HepG2 (cell line): ENCODE data around the gene LRRN3. TPM values are rescaled to one million over a fixed set of nuclear protein-coding genes. Genes with fewer than 3 reads are reported as not detected.

Experiments used
- ATAC-seq: fragments of 200-7000 bp; cut with Tn5 transposase; 3 replicates; pipeline ENCODE4 v1.9.1; 2020; ENCODE audit warnings: mild to moderate bottlenecking, moderate library complexity
- BruUV-seq: library from RNA; stranded (reverse); fragments of 400-500 nt; replicated peaks from 2 replicates; lab custom pipeline; 2021; lab: Mats Ljungman, UMichigan
- CTCF ChIA-PET: fragments of 300-600 bp; formaldehyde crosslinking; extraction: SDS; loops from one replicate; lab custom pipeline; 2021; ENCODE audit warnings: low total read pairs, inconsistent platforms, low intra/inter-chr PET ratio; lab: Yijun Ruan, JAX
- POLR2A ChIA-PET: fragments of 350-600 bp; sonication (Branson Sonifier 250); formaldehyde crosslinking; loops from one replicate; lab custom pipeline; 2020; ENCODE audit warnings: antibody characterized with exemption, inconsistent platforms; lab: Yijun Ruan, JAX
- DNase-seq: peaks from one replicate; pipeline ENCODE4 v3.0.0-alpha.2; 2015; ENCODE audit warnings: low spot score
- FAIRE-seq: peaks from 3 replicates; lab custom pipeline; 2011; peaks lifted over from hg19 to GRCh38; lab: Jason Lieb, UNC
- H2AFZ ChIP-seq: one replicate; pipeline ENCODE4 v1.6.1; 2011; ENCODE audit warnings: low read length, inconsistent platforms
- H3K27ac ChIP-seq: fragments of 300-600 bp; 3 replicates; pipeline ENCODE4 v1.8.0; 2011; ENCODE audit warnings: mixed run types, mild to moderate bottlenecking, mixed read lengths, low read length, inconsistent platforms; ENCODE audit not compliant: insufficient read depth; ENCODE audit errors: extremely low read length
- H3K27me3 ChIP-seq, 2 experiments: fragments of 200-600 bp in 1 of 2; 2 replicates in 1 of 2; 3 replicates in 1 of 2; pipeline versions ENCODE4 v1.6.0 to v1.8.0; 2011; ENCODE audit warnings: low read length in 2 of 2, mild to moderate bottlenecking in 2 of 2, moderate library complexity in 2 of 2, inconsistent platforms in 1 of 2; ENCODE audit not compliant: insufficient read depth in 2 of 2, control insufficient read depth in 1 of 2
- H3K36me3 ChIP-seq, 2 experiments: fragments of 200-600 bp in 1 of 2; replicated peaks in 1 of 2; 2 replicates in 1 of 2; 3 replicates in 1 of 2; pipeline versions ENCODE4 v1.5.1 to v1.8.0; 2011; ENCODE audit warnings: low read length in 2 of 2, inconsistent platforms in 1 of 2; ENCODE audit not compliant: insufficient read depth in 2 of 2, control insufficient read depth in 1 of 2
- H3K4me1 ChIP-seq: 2 replicates; pipeline ENCODE4 v1.5.1; 2012; ENCODE audit warnings: low read length, inconsistent platforms; ENCODE audit not compliant: insufficient read depth
- H3K4me2 ChIP-seq: 2 replicates; pipeline ENCODE4 v1.6.0; 2011; ENCODE audit warnings: low read depth, low read length, inconsistent platforms
- H3K4me3 ChIP-seq, 3 experiments: fragments of 200-600 bp in 1 of 3; sonication (generic), shearing (Covaris generic) in 1 of 3; replicated peaks in 1 of 3; 2 replicates each; pipeline ENCODE4 v1.5.1; 2011 to 2016; ENCODE audit warnings: low read length in 3 of 3, inconsistent platforms in 2 of 3, low read depth in 2 of 3, mild to moderate bottlenecking in 2 of 3, control low read depth in 1 of 3, mixed read lengths in 1 of 3; ENCODE audit not compliant: insufficient read depth in 1 of 3
- H3K79me2 ChIP-seq: one replicate; pipeline ENCODE4 v1.6.1; 2011; ENCODE audit warnings: low read length, inconsistent platforms; ENCODE audit not compliant: insufficient read depth
- H3K9ac ChIP-seq: 2 replicates; pipeline ENCODE4 v1.6.0; 2011; ENCODE audit warnings: mild to moderate bottlenecking, low read depth, low read length, inconsistent platforms; ENCODE audit not compliant: insufficient read depth
- H3K9me3 ChIP-seq: 2 replicates; pipeline ENCODE4 v1.5.1; 2012; ENCODE audit warnings: mild to moderate bottlenecking, low read length
- H4K20me1 ChIP-seq: 2 replicates; pipeline ENCODE4 v1.6.0; 2011; ENCODE audit warnings: inconsistent platforms, mild to moderate bottlenecking, low read length, moderate library complexity; ENCODE audit not compliant: insufficient read depth
- GATA4 ChIP-seq: sonication (generic); IDR thresholded peaks from 2 replicates; pipeline ENCODE4 v1.6.1; 2016; ENCODE audit warnings: antibody characterized with exemption, low read depth, borderline replicate concordance
- HDAC2 ChIP-seq: sonication (generic); formaldehyde crosslinking; IDR thresholded peaks from 2 replicates; pipeline ENCODE4 v1.4.0; 2020; ENCODE audit warnings: missing genetic modification reagents
- RFXANK ChIP-seq: IDR thresholded peaks from 2 replicates; pipeline ENCODE4 v1.6.1; 2016
- ZNF589 ChIP-seq: sonication (generic); formaldehyde crosslinking; conservative IDR thresholded peaks from 2 replicates; pipeline ENCODE4 v1.8.0; 2022; ENCODE audit warnings: mild to moderate bottlenecking, moderate library complexity, missing genetic modification reagents
- WGBS: methylation state at CpG from one replicate; pipeline ENCODE4 v1.1.6; 2017; ENCODE audit warnings: low lambda C conversion rate; 5-methylcytosine and 5-hydroxymethylcytosine counted together
- in situ Hi-C: cut with HindIII; loops from 2 replicates; pipeline ENCODE4 v1.10.0; 2017; ENCODE audit warnings: low pct_unique_long_range_greater_than_20kb; ENCODE audit not compliant: extremely low pct_ligation_motif_present
- intact Hi-C: fragments of 100-400 bp; cut with micrococcal nuclease; formaldehyde crosslinking; loops from one replicate; pipeline ENCODE4 v1.10.0; 2022; ENCODE audit not compliant: unreplicated experiment
- polyA plus RNA-seq, 8 experiments: library from polyadenylated mRNA; depleted of rRNA in 3 of 8; stranded (reverse) in 7 of 8; unstranded in 1 of 8; fragments of >200 nt; fragmentation: Illumina TruSeq in 4 of 8; extraction: Trizol in 4 of 8; gene quantifications; 2 replicates each; pipeline versions ENCODE4 v1.2.1 to v1.2.3, GENCODE V29; 2011 to 2016; ENCODE audit warnings: low read depth in 4 of 8, missing spikeins in 1 of 8, mixed read lengths in 1 of 8; ENCODE audit not compliant: insufficient read depth in 1 of 8
- total RNA-seq, 5 experiments: library from RNA; depleted of rRNA; stranded (reverse); fragments of >200 nt; fragmentation: Illumina TruSeq; extraction: Trizol; gene quantifications; 2 replicates each; pipeline ENCODE4 v1.2.3, GENCODE V29; 2016; ENCODE audit warnings: low read depth in 1 of 5
- TF ChIP-seq, protein P1 (sequence below): IDR thresholded peaks from 2 replicates; pipeline ENCODE4 v1.6.1; 2016; ENCODE audit warnings: control low read depth

Gene LRRN3
- total and polyA plus RNA-seq, 2 of the 13 experiments (the other 11 are each of a cell fraction or from before 2014, with no cell fraction given), result 0.07 TPM; not detected in 1

DNA sequence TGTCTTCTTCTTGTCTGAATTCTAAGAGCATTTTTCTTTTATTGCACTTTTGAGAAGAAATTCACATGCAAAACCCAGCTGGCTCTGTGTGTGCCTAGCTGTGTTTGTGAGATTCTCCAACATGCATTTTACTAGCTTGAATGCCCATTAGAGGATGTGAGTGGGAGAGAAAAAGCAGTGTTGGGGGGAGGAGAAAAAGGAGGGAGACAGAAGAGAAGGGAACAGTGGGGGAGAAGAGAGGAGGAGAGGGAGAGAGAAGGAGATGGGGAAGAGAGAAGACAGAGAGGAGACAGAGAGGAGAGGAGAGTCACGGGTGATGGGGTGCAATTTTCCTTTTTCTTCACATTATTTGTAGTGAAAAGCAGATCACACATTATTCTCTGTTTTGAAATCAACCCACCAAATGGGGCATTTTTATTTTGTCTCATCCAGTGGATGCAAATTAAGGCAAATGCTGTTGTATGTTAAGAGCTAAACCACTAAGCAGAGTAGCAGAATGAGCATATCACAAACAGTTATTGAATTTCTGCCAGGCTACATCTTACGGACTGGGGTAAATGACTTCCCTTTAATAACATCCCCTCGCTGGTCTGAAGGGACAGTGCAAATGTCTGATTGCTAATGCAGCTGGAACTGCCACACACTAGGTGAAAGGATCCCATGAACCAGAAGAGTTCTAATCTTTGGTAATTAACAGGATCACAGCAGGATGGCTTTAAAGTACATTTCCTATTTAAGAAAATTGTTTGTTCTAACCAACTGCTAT, 849 bp downstream of the LRRN3 start:
- TF ChIP-seq GATA4 (no peak), HDAC2 (CRISPR knock-in tag) (no peak), RFXANK (CRISPR knock-in tag) (no peak), ZNF589 (no peak)
- TF ChIP-seq, protein P1, sequence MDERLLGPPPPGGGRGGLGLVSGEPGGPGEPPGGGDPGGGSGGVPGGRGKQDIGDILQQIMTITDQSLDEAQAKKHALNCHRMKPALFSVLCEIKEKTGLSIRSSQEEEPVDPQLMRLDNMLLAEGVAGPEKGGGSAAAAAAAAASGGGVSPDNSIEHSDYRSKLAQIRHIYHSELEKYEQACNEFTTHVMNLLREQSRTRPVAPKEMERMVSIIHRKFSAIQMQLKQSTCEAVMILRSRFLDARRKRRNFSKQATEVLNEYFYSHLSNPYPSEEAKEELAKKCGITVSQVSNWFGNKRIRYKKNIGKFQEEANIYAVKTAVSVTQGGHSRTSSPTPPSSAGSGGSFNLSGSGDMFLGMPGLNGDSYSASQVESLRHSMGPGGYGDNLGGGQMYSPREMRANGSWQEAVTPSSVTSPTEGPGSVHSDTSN (CRISPR knock-in tag), result no peak
- ChIA-PET CTCF (no interaction called here), POLR2A (no interaction called here)
- WGBS, result 71% methylated on average over 3 of the region's 3 CpGs
- no peak for ATAC-seq
- Histone ChIP-seq H3K9me3 (no peaks in the 10 kb centered on the region), H3K9ac (no peak overlapping the region), H3K36me3 (no peaks in the 10 kb centered on the region), H3K27me3 (no peaks in the 10 kb centered on the region), H4K20me1 (no peaks in the 10 kb centered on the region), H3K4me3 (no peak overlapping the region), H3K79me2 (no peaks in the 10 kb centered on the region), H3K4me2 (no peak overlapping the region), H3K4me1 (no peaks in the 10 kb centered on the region), H3K27ac (no peak overlapping the region), H2AFZ (no peak overlapping the region)
- no peak for FAIRE-seq
- no TSS peak for BruUV-seq
- intact Hi-C loops (loop anchor here (2.0 to 10.0 kb wide), 3 partner anchors 257 to 643 kb away; partner anchors contain the start of gene IMMP2L), in situ Hi-C loops (loop anchor here (5.0 to 25.0 kb wide), 3 partner anchors 396 to 1004 kb away; no protein-coding TSS in a partner anchor)
- DNase-seq, result no peak
